CD14-positive monocyte (primary cell): ENCODE data around the gene ZEB2. TPM values are rescaled to one million over a fixed set of nuclear protein-coding genes. Genes with fewer than 3 reads are reported as not detected.

Source experiments
- DNase-seq, 3 donors: peaks; one replicate each; pipeline ENCODE4 v3.0.0-alpha.2; 2011 to 2022
- H2AFZ ChIP-seq: 2 replicates; pipeline ENCODE4 v1.6.0; 2012; ENCODE audit warnings: mild to moderate bottlenecking, low read depth, low read length, inconsistent platforms; ENCODE audit not compliant: insufficient read depth, poor library complexity, severe bottlenecking
- H3K27ac ChIP-seq, 2 donors: 1 replicate in 1 of 2; 2 replicates in 1 of 2; pipeline ENCODE4 v1.5.1; 2012 to 2013; ENCODE audit warnings: low read length in 2 of 2, control low read depth in 1 of 2, inconsistent platforms in 1 of 2, low read depth in 1 of 2, mild to moderate bottlenecking in 1 of 2
- H3K27me3 ChIP-seq, 2 donors: one replicate each; pipeline versions ENCODE4 v1.6.0 to v1.6.1; 2011 to 2013; ENCODE audit warnings: low read length in 2 of 2; ENCODE audit not compliant: control insufficient read depth in 2 of 2, insufficient read depth in 2 of 2
- H3K36me3 ChIP-seq, 2 donors: replicated peaks in 1 of 2; 1 replicate in 1 of 2; 2 replicates in 1 of 2; pipeline versions ENCODE4 v1.5.1 to v1.6.1; 2012 to 2013; ENCODE audit warnings: low read length in 2 of 2, control low read depth in 1 of 2, inconsistent platforms in 1 of 2, mild to moderate bottlenecking in 1 of 2; ENCODE audit not compliant: insufficient read depth in 2 of 2, control insufficient read depth in 1 of 2
- H3K4me1 ChIP-seq, 2 donors: 1 replicate in 1 of 2; 2 replicates in 1 of 2; pipeline versions ENCODE4 v1.5.1 to v1.6.1; 2012 to 2013; ENCODE audit warnings: low read length in 2 of 2, control low read depth in 1 of 2, inconsistent platforms in 1 of 2, mild to moderate bottlenecking in 1 of 2, moderate library complexity in 1 of 2; ENCODE audit not compliant: insufficient read depth in 2 of 2, control insufficient read depth in 1 of 2
- H3K4me2 ChIP-seq: replicated peaks from 2 replicates; pipeline ENCODE3; 2012; ENCODE audit warnings: low read length, moderate library complexity, mild to moderate bottlenecking; ENCODE audit not compliant: poor library complexity, severe bottlenecking; ENCODE audit errors: extremely low read depth
- H3K4me3 ChIP-seq, 3 experiments: fragments of 200-600 bp in 1 of 3; sonication (generic) in 1 of 3; replicated peaks in 1 of 3; 1 replicate in 2 of 3; 2 replicates in 1 of 3; pipeline ENCODE4 v1.5.1; 2011 to 2013; ENCODE audit warnings: low read length in 3 of 3, mild to moderate bottlenecking in 3 of 3, control low read depth in 2 of 3, low read depth in 2 of 3, inconsistent platforms in 1 of 3, moderate library complexity in 1 of 3
- H3K79me2 ChIP-seq: 2 replicates; pipeline ENCODE4 v1.6.0; 2012; ENCODE audit warnings: mild to moderate bottlenecking, control low read depth, inconsistent platforms, low read length, moderate library complexity; ENCODE audit not compliant: insufficient read depth
- H3K9ac ChIP-seq: 2 replicates; pipeline ENCODE4 v1.6.0; 2017; ENCODE audit warnings: low read length, mild to moderate bottlenecking; ENCODE audit not compliant: insufficient read depth, poor library complexity, severe bottlenecking
- H3K9me3 ChIP-seq, 2 donors: replicated peaks in 1 of 2; 1 replicate in 1 of 2; 2 replicates in 1 of 2; pipeline versions ENCODE4 v1.5.1 to v1.6.1; 2012 to 2013; ENCODE audit warnings: low read length in 2 of 2, control low read depth in 1 of 2; ENCODE audit not compliant: control insufficient read depth in 1 of 2, insufficient read depth in 1 of 2
- H4K20me1 ChIP-seq: 2 replicates; pipeline ENCODE4 v1.6.0; 2012; ENCODE audit warnings: mild to moderate bottlenecking, low read length, control low read depth, moderate library complexity; ENCODE audit not compliant: insufficient read depth
- H3K27ac Mint-ChIP-seq, 7 donors: one replicate each; pipeline ENCODE4 v1.8.0; 2020; ENCODE audit warnings: mild to moderate bottlenecking in 7 of 7, mixed read lengths in 7 of 7, moderate library complexity in 6 of 7, inconsistent platforms in 2 of 7
- H3K27me3 Mint-ChIP-seq, 3 donors: one replicate each; pipeline ENCODE4 v1.8.0; 2021 to 2022; ENCODE audit warnings: low read depth in 3 of 3, mild to moderate bottlenecking in 3 of 3, mixed read lengths in 3 of 3, moderate library complexity in 3 of 3, inconsistent platforms in 1 of 3
- H3K36me3 Mint-ChIP-seq, 2 donors: one replicate each; pipeline ENCODE4 v1.8.0; 2020; ENCODE audit warnings: mixed read lengths in 2 of 2, inconsistent platforms in 1 of 2, mild to moderate bottlenecking in 1 of 2
- H3K4me1 Mint-ChIP-seq: one replicate; pipeline ENCODE4 v1.8.0; 2020; ENCODE audit warnings: mild to moderate bottlenecking, mixed read lengths
- H3K4me3 Mint-ChIP-seq, 2 donors: one replicate each; pipeline ENCODE4 v1.8.0; 2020; ENCODE audit warnings: mild to moderate bottlenecking in 2 of 2, mixed read lengths in 2 of 2, moderate library complexity in 1 of 2
- H3K9me3 Mint-ChIP-seq, 7 donors: one replicate each; pipeline ENCODE4 v1.8.0; 2020 to 2022; ENCODE audit warnings: mixed read lengths in 7 of 7, mild to moderate bottlenecking in 6 of 7, moderate library complexity in 6 of 7, inconsistent platforms in 2 of 7
- CTCF ChIP-seq: fragments of 200-600 bp; IDR thresholded peaks from one replicate; pipeline ENCODE4 v1.8.0; 2022; ENCODE audit warnings: antibody characterized with exemption, mild to moderate bottlenecking
- WGBS: methylation state at CpG from one replicate; pipeline ENCODE4 v1.1.5; 2013; ENCODE audit warnings: missing lambda C conversion rate; ENCODE audit not compliant: insufficient coverage; 5-methylcytosine and 5-hydroxymethylcytosine counted together
- intact Hi-C, 2 donors: fragments of 100-400 bp; cut with micrococcal nuclease; formaldehyde crosslinking; loops; one replicate each; pipeline versions ENCODE4 v1.15.0 to v1.15.1; 2023
- polyA plus RNA-seq, 3 donors: library from polyadenylated mRNA; depleted of rRNA in 1 of 3; unstranded in 2 of 3; stranded (reverse) in 1 of 3; fragments of 300-500 nt in 2 of 3; fragments of >200 nt in 1 of 3; fragmentation: Illumina TruSeq in 2 of 3; gene quantifications; 1 replicate in 2 of 3; 2 replicates in 1 of 3; pipeline ENCODE4 v1.2.3, GENCODE V29; 2012 to 2021

Gene ZEB2
- polyA plus RNA-seq, 3 donors, result 76.8 to 325 (median 93.8) TPM

GRCh38 chr2:144512470-144512869, 7.4 kb downstream of the ZEB2 start:
- 67% methylated on average over 1 of the region's 3 CpGs for whole genome bisulfite sequencing

GRCh38 chr2:144511937-144512336, 8.0 kb downstream of the ZEB2 start:
- peak overlapping the region; percentile 99 for H3K9ac ChIP-seq

More at GRCh38 chr2:144512470-144512869, 7.4 kb downstream of the ZEB2 start:
- peak overlapping the region; percentile 97 to 99 for H3K4me3 Mint-ChIP-seq
- H3K4me2 ChIP-seq, result peak overlapping the region; percentile 94
- intact Hi-C loops, result no loop called here
- peak overlapping the region; percentile 95 to 99 for H3K27ac ChIP-seq
- H3K27me3 ChIP-seq, result no peaks in the 10 kb centered on the region
- peaks cover 89 to 92% of the 10 kb centered on the region in 2 donors for H3K36me3 Mint-ChIP-seq
- H3K4me3 ChIP-seq, result peak overlapping the region; percentile 75 to 100 (median 99)
- H3K4me1 Mint-ChIP-seq, result peaks cover 70% of the 10 kb centered on the region
- peaks cover 0 to 8% (median 2%) of the 10 kb centered on the region in 7 donors for H3K9me3 Mint-ChIP-seq
- H3K36me3 ChIP-seq, result peaks cover 56 to 75% of the 10 kb centered on the region in 2 donors
- DNase-seq, result no peak
- H2AFZ ChIP-seq, result no peak overlapping the region
- H4K20me1 ChIP-seq, result peaks cover 93% of the 10 kb centered on the region
- H3K27ac Mint-ChIP-seq, result peak overlapping the region in 6 of 7 donors; percentile 97 to 100 (median 98)
- H3K9ac ChIP-seq, result peak overlapping the region; percentile 99
- H3K4me1 ChIP-seq, result peaks cover 64 to 68% of the 10 kb centered on the region in 2 donors
- no peak for TF ChIP-seq CTCF
- no peaks in the 10 kb centered on the region for H3K9me3 ChIP-seq
- no peaks in the 10 kb centered on the region for H3K27me3 Mint-ChIP-seq
- H3K79me2 ChIP-seq, result peaks cover 100% of the 10 kb centered on the region

More at GRCh38 chr2:144511937-144512336, 8.0 kb downstream of the ZEB2 start:
- peak overlapping the region; percentile 75 to 100 (median 99) for H3K4me3 ChIP-seq
- intact Hi-C loops, result no loop called here
- Mint-ChIP-seq H3K4me3 (peak overlapping the region; percentile 97 to 99), H3K27me3 (no peaks in the 10 kb centered on the region), H3K9me3 (peaks cover 0 to 5% (median 0%) of the 10 kb centered on the region in 7 donors), H3K27ac (peak overlapping the region in 6 of 7 donors; percentile 97 to 100 (median 98)), H3K36me3 (peaks cover 91 to 94% of the 10 kb centered on the region in 2 donors), H3K4me1 (peaks cover 75% of the 10 kb centered on the region)
- peak overlapping the region; percentile 94 for H3K4me2 ChIP-seq
- peak overlapping the region; percentile 95 to 99 for H3K27ac ChIP-seq
- H2AFZ ChIP-seq, result no peak overlapping the region
- H3K4me1 ChIP-seq, result peaks cover 68 to 74% of the 10 kb centered on the region in 2 donors
- no peaks in the 10 kb centered on the region for H3K9me3 ChIP-seq
- peaks cover 95% of the 10 kb centered on the region for H4K20me1 ChIP-seq
- H3K27me3 ChIP-seq, result no peaks in the 10 kb centered on the region
- no peak for TF ChIP-seq CTCF
- no peak for DNase-seq
- H3K36me3 ChIP-seq, result peaks cover 56 to 79% of the 10 kb centered on the region in 2 donors
- WGBS, result 0% methylated on average over 1 of the region's 3 CpGs
- peaks cover 100% of the 10 kb centered on the region for H3K79me2 ChIP-seq
